Smooth muscle cell of the brain vasculature (primary cell): ENCODE measurements around the gene CEP63.

Experiments used
- DNase-seq: peaks from one replicate; pipeline ENCODE4 v3.0.0-alpha.2; 2012; ENCODE audit warnings: low read depth, low spot score

Gene CEP63

GRCh38 chr3:134608023-134608770 is 122.3 kb downstream of the CEP63 start:
- no peak for DNase-seq

GRCh38 chr3:134608771-134609435 is 123.0 kb downstream of the CEP63 start:
- no peak for DNase-seq

- DNase-seq = no peak
Measured at GRCh38 chr3:134609821-134610431, 124.1 kb downstream of the CEP63 start.

- no peak for DNase-seq
Measured at GRCh38 chr3:134610432-134611385, 124.9 kb downstream of the CEP63 start.

- no peak for DNase-seq
Measured at GRCh38 chr3:134611516-134611915, 125.7 kb downstream of the CEP63 start.

GRCh38 chr3:134613006-134613520 is 127.2 kb downstream of the CEP63 start:
- DNase-seq = no peak

GRCh38 chr3:134614955-134615354 is 129.1 kb downstream of the CEP63 start:
- no peak for DNase-seq

GRCh38 chr3:134615743-134616142 is 129.9 kb downstream of the CEP63 start:
- DNase-seq = no peak

GRCh38 chr3:134617608-134618477 is 132.0 kb downstream of the CEP63 start:
- DNase-seq = no peak

GRCh38 chr3:134618478-134619300 is 132.8 kb downstream of the CEP63 start:
- no peak for DNase-seq

- no peak for DNase-seq
Measured at GRCh38 chr3:134619301-134619615, 133.4 kb downstream of the CEP63 start.

- DNase-seq = no peak
Measured at GRCh38 chr3:134619884-134620445, 134.1 kb downstream of the CEP63 start.

- DNase-seq = no peak
Measured at GRCh38 chr3:134620476-134621115, 134.7 kb downstream of the CEP63 start.

- DNase-seq = no peak
Measured at GRCh38 chr3:134621854-134622253, 136.0 kb downstream of the CEP63 start.

GRCh38 chr3:134622806-134623365 is 137.0 kb downstream of the CEP63 start:
- DNase-seq = no peak

- no peak for DNase-seq
Measured at GRCh38 chr3:134623615-134624245, 137.9 kb downstream of the CEP63 start.
